Stimulated activated CD4-positive, alpha-beta T cell treated with anti-CD3 and anti-CD28 coated beads, Interleukin-12 subunit alpha, Interleukin-12 subunit beta, amount 100 ng/mL, for 24 hours (primary cell): ENCODE data around the gene ACVR1B.

ENCODE experiments used
- DNase-seq, 2 experiments: peaks; one replicate each; pipeline ENCODE4 v3.0.0-alpha.2; 2020; ENCODE audit warnings: low read depth in 2 of 2

Gene ACVR1B

DNA sequence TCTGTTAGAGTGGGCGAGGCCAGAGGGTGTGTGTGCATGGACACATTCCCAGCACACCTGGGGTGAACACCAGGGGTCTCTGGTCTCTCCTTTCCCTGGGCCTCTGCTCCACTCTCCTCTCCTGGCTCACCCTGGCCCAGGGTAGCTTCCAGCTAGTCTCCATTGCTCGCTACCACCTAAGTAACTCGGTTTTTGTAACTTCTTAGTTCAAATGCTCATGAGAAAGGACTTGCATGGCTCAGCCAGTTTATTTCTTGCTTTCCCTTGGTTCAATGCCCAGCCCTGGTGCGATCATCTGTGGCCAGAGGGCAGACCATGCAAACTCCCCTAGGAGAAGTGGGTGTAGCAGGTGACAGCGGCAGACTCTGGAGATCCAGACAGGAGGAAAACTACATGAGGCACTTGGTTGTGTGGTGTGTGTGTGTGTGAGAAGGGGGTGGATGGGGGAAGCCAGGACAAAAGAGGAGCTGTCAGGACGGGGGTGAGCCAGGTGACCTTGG lies 8.9 kb upstream of the ACVR1B start:
- no peak for DNase-seq

DNA sequence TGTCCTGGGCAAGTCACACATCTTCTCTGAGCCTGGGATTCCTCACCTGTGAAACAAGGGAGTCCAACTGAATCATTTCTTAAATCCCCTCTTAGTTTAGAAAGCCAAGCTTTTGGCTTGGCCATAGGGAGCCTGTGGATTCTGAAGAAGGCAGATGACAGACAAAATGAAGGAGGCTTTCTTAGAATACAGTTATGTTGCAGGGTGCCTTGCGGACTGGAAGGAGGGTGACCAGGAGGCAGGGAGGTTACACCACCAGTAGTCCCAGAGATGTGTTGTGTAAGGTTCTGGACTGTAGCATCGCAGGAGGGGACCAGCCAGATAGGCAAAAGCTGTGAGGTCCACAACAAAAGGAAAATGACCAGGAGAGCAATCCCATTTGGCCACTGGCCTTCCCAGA lies 8.2 kb upstream of the ACVR1B start:
- DNase-seq = no peak

DNA sequence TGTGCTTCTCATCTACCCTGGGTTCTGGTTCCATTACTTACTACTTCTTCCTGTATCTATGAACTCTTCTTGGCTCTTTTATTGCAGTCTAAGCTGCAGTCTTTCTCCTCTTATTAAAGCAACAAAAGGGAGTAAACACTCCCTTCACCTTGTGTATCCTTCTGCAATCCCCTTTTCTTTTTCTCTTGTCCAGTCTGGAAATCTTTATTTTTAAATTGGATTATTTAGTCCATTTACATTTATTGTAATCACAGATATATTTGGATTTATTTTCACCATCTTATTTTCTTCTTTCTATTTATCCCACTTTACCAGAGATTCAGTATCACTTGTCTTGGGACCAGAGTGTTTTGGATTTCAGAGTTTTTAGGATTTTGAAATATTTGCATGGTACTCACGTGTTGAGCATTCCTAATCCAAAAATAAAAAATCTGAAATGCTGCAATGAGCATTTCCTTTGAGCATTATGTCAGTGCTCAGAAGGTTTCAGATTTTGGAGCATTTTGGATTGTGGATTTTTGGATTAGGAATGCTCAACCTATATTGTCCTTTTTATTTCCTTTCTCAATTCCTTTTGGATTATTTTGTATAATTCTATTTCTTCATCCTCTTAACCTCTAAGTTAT lies 6.8 kb upstream of the ACVR1B start:
- no peak for DNase-seq

DNA sequence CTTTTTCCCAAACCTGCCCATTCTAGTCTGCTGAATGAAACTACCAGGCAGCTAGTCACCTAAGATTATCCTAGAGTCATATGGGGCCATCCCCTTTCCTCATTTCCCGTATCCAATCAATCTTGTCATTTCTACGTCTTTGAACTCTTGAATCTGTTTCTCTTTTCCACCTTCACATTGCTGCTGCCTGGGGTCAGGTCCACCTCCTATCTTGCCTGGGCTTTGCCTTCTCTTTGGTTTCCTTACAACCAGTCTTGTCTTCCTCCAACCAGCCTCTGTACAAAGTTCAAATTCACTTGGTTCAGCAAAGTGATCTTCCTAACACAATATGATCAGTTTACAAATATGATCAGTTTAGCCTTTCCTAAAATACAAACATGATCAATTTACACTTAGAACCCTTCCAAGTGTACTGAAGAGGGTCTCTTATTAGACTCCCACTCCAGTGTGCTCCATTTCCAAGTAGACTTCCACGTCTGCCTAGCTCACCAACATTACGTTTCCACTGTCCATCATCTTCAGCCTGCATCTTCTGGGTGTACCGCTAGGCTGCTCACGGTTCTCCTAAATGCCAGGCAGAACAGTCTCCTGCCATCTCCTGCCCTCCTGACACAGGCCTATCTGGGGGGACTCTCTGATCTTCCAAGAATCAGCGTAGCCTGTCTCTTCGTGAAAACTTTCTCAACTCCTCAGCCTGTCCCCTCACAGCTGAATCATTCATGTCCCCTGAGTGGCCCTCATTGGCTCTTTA lies 4.1 kb upstream of the ACVR1B start:
- no peak for DNase-seq

GRCh38 chr12:51948066-51948465 lies 3.4 kb upstream of the ACVR1B start:
- DNase-seq = no peak

DNA sequence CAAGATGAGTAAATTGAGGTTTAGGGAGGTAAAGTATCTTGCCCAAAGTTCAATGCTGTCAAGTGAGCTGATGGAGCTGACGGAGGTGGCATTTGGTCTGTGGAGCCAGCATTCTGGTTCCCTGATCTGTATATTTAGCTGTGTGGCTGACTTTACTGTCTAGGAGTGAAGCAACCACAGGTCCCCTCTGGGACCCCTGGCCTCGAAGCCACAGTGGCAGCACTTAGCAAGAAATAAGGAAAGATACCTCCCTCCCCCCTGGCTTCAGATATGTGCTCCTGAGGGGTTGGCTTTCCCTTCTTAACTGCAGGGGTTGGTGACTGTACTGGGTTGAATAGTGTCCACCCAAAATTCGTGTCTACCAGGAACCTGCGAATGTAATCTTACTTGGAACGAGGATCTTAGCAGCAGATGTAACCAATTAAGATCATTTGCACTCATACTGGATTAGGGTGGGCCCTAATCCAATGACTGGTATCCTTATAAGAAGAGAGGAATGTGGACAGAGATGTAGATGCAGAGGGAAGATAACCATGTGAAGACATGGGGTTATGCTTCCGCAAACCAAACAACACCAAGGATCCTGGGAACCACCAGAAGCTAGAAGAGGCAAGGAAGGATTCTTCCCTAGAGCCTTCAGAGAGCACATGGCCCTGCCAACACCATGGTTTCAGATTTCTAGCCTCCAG lies 2.0 kb upstream of the ACVR1B start:
- no peak for DNase-seq

GRCh38 chr12:51950682-51951198 lies 759 bp upstream of the ACVR1B start:
- DNase-seq = no peak

DNA sequence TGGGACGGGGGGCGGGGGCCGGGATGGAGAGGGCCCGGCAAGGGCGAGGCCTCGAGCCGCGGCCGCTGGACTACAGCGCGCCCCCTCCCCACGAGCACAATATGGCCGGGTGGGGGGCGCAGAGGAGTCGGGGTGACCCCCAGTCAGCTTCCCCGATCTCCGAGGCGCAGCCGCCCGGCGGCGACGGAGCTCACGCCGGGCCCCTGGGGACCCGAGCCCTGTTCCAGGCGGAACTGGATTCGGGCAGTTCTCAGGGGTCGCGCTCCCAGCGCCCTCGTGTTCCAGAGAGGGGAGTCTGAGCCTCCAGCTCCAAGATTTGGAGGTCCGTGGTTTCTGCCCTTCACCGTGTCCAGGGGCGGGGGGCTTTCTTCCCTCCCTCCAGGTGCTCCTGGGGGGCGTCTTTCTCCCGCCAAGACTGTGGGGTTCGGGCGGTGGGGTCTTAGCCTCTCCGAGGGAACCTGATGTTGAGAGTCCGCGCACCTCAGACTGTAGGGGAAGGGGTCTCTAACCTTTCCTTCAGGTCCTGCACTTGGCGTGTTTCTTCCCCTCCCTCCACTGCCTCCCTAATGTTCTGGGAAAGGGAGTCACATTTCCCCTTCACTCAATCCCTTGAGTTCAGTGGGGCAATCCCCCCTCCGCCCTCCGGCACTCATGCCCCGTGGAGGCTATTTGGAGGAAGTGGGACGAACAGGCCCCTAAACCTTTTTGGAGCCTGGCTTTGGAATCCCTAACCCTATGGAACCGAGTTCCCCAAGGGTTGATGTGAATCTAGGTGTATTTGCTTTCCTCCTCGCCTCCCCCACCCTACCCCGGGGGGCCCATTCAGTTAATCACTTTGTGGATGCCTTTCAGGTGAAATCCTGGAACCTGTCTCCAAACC lies 584 bp downstream of the ACVR1B start:
- DNase-seq = no peak

GRCh38 chr12:51953089-51953488 lies 1.6 kb downstream of the ACVR1B start:
- DNase-seq = no peak

GRCh38 chr12:51953864-51954263 lies 2.4 kb downstream of the ACVR1B start:
- DNase-seq = no peak

GRCh38 chr12:51954561-51955361 lies 3.3 kb downstream of the ACVR1B start:
- no peak for DNase-seq

DNA sequence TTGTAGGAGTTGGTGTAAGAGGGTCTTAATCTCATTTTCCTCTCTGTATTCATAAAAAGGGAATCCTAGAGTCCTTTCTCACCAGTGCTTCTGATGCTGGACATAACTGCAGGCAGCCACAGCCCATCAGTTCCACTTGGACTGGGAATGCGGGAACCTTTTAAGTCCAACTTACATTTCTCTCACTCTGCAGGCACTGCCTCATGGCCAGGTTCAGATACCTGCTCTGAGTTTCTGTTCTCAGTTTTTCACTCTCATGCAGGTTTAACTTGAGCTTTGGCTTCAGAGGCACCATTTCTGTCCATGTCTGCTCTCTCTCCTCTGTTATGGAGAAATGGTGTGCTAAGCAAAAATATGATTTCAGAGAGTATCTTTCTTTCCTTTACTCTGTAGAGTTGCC lies 4.2 kb downstream of the ACVR1B start:
- DNase-seq = no peak

- DNase-seq = no peak
Measured at GRCh38 chr12:51958542-51958941, 7.0 kb downstream of the ACVR1B start.

GRCh38 chr12:51959211-51959610 lies 7.7 kb downstream of the ACVR1B start:
- DNase-seq = no peak

DNA sequence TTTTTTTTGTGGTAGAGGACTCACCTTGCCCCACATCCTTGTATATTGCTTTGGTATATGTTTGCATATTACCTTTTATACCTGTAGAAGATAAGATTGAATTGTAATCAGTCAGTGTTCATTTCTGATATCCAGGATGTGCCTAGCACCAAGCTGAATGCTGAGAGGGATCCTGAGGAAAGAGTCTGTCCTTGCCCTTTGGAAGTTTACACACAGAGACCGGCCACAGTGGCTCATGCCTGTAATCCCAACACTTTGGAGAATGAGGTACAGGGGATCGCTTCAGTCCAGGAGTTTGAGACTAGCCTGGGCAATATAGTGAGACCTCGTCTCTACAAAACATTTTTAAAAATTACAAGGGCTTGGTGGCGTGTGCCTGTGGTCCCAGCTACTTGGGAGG lies 8.4 kb downstream of the ACVR1B start:
- DNase-seq = no peak

DNA sequence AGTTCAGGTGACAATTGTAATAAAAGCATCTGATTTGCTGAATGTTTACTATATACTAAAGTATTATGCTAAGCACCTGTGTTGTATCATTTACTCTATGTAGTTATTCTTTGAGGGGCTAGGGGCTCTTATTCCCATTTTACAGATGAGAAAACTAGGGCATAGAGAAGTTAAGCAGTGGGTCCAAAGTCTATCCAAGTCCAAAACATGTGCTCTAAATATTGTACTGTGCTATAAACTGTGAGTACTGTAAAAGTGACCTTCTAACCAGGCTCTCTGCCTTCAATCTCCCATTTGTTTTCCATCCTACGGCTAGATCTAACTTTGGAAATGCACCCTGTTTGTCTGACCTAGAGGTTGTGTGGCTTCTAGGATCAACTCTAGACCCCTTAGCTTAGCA lies 9.0 kb downstream of the ACVR1B start:
- no peak for DNase-seq

GRCh38 chr12:51960890-51961289 lies 9.4 kb downstream of the ACVR1B start:
- DNase-seq = no peak

GRCh38 chr12:51961834-51962233 lies 10.3 kb downstream of the ACVR1B start:
- no peak for DNase-seq

- DNase-seq = no peak
Measured at GRCh38 chr12:51962737-51963136, 11.2 kb downstream of the ACVR1B start.

DNA sequence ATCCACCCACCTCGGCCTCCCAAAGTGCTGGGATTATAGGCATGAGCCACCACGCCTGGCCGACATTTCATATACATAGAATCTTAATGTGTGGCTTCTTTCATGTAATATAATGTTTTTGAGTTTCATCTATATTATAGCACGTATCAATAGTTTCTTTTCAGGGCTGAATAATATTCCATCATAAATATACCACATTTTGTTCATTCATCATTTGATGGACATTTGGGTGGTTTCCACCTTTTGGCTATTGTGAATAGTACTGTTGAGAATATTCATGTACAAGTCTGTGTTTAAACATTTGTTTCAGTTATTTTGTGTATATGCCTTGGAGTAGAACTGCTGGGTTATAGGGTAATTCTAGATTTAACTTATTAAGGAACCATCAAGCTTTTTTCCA lies 12.0 kb downstream of the ACVR1B start:
- no peak for DNase-seq

DNA sequence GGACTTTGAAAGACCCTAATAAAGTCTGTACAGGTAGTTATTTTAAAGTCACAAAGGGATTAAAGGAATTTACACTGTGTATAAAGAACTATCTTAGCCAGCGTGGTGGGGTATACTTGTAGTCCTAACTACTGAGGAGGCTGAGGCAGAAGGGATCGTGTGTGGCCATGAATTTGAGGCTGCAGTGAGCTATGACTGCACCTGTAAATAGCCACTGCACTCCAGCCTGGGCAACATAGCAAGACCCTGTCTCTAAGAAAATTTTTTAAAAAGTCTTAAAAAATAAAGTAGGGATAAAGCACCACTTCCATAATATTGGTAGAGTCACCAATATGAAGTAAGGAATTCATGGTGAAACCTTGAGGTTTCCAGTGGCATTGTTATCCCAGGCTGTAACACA lies 18.1 kb downstream of the ACVR1B start:
- DNase-seq = no peak
